Osteoblast (primary cell): Measurements from ENCODE around the gene HOXB1. TPM values are rescaled to one million over a fixed set of nuclear protein-coding genes. Genes with fewer than 3 reads are reported as not detected.

ENCODE experiments used
- DNase-seq: peaks from one replicate; pipeline ENCODE4 v3.0.0; 2011; ENCODE audit warnings: low spot score, mixed read lengths; ENCODE audit not compliant: insufficient read length; ENCODE audit errors: missing footprints
- H2AFZ ChIP-seq: 2 replicates; pipeline ENCODE4 v1.6.0; 2011; ENCODE audit warnings: mild to moderate bottlenecking, low read length
- H3K27ac ChIP-seq: 2 replicates; pipeline ENCODE4 v1.5.1; 2011; ENCODE audit warnings: mild to moderate bottlenecking, low read depth, low read length, moderate library complexity
- H3K27me3 ChIP-seq: 2 replicates; pipeline ENCODE4 v1.6.0; 2012; ENCODE audit warnings: mild to moderate bottlenecking, control low read depth, inconsistent platforms, low read length, moderate library complexity; ENCODE audit not compliant: insufficient read depth
- H3K36me3 ChIP-seq: 2 replicates; pipeline ENCODE4 v1.5.1; 2011; ENCODE audit warnings: mild to moderate bottlenecking, low read length, control low read depth, moderate library complexity; ENCODE audit not compliant: insufficient read depth
- H3K4me1 ChIP-seq: 2 replicates; pipeline ENCODE4 v1.5.1; 2011; ENCODE audit warnings: mild to moderate bottlenecking, low read length, control low read depth, moderate library complexity; ENCODE audit not compliant: insufficient read depth
- H3K4me2 ChIP-seq: 2 replicates; pipeline ENCODE4 v1.6.0; 2011; ENCODE audit warnings: mild to moderate bottlenecking, low read length; ENCODE audit not compliant: insufficient read depth
- H3K4me3 ChIP-seq: fragments of 200-600 bp; sonication (generic); 3 replicates; pipeline ENCODE4 v1.5.1; 2012; ENCODE audit warnings: mild to moderate bottlenecking, low read length, inconsistent platforms; ENCODE audit not compliant: insufficient read depth
- H3K79me2 ChIP-seq: 2 replicates; pipeline ENCODE4 v1.6.0; 2012; ENCODE audit warnings: mild to moderate bottlenecking, low read length, control low read depth, inconsistent platforms; ENCODE audit not compliant: insufficient read depth
- H3K9me3 ChIP-seq: 2 replicates; pipeline ENCODE4 v1.5.1; 2011; ENCODE audit warnings: low read depth, low read length, control low read depth
- H4K20me1 ChIP-seq: 2 replicates; pipeline ENCODE4 v1.6.0; 2012; ENCODE audit warnings: mild to moderate bottlenecking, low read length, control low read depth; ENCODE audit not compliant: insufficient read depth
- CTCF ChIP-seq: IDR thresholded peaks from 2 replicates; pipeline ENCODE4 v1.5.1; 2011; ENCODE audit warnings: mild to moderate bottlenecking, low read depth, low read length, moderate library complexity; ENCODE audit errors: extremely low read depth
- total RNA-seq: library from RNA; depleted of rRNA; stranded (reverse); fragments of >200 nt; gene quantifications from 2 replicates; pipeline ENCODE4 v1.2.3, GENCODE V29; 2012

HOXB1 gene
- total RNA-seq, 1 donor = not detected

GRCh38 chr17:48555258-48556228, 24.7 kb upstream of the HOXB1 start:
- no peak for TF ChIP-seq CTCF
- no peak for DNase-seq
- Histone ChIP-seq H3K27ac (no peak overlapping the region), H3K27me3 (peaks cover 86% of the 10 kb centered on the region), H4K20me1 (no peaks in the 10 kb centered on the region), H3K4me1 (no peaks in the 10 kb centered on the region), H2AFZ (no peak overlapping the region), H3K36me3 (no peaks in the 10 kb centered on the region), H3K4me2 (peak overlapping the region; percentile 48), H3K4me3 (no peak overlapping the region), H3K9me3 (no peaks in the 10 kb centered on the region), H3K79me2 (no peaks in the 10 kb centered on the region)

- H3K4me3 ChIP-seq = peak overlapping the region; percentile 28
- DNase-seq = no peak
- H4K20me1 ChIP-seq = no peaks in the 10 kb centered on the region
- no peaks in the 10 kb centered on the region for H3K4me1 ChIP-seq
- H2AFZ ChIP-seq = no peak overlapping the region
- H3K79me2 ChIP-seq = no peaks in the 10 kb centered on the region
- no peaks in the 10 kb centered on the region for H3K9me3 ChIP-seq
- H3K36me3 ChIP-seq = no peaks in the 10 kb centered on the region
- H3K27ac ChIP-seq = no peak overlapping the region
- H3K4me2 ChIP-seq = peak overlapping the region; percentile 48
- no peak for TF ChIP-seq CTCF
- H3K27me3 ChIP-seq = peaks cover 86% of the 10 kb centered on the region
These were observed 23.8 kb upstream of the HOXB1 start for GRCh38 chr17:48554412-48555257.

- no peak for TF ChIP-seq CTCF
- DNase-seq = no peak
- Histone ChIP-seq H3K9me3 (no peaks in the 10 kb centered on the region), H3K4me1 (no peaks in the 10 kb centered on the region), H3K4me2 (no peak overlapping the region), H3K27me3 (peaks cover 85% of the 10 kb centered on the region), H4K20me1 (no peaks in the 10 kb centered on the region), H2AFZ (no peak overlapping the region), H3K36me3 (no peaks in the 10 kb centered on the region), H3K4me3 (no peak overlapping the region), H3K27ac (no peak overlapping the region), H3K79me2 (no peaks in the 10 kb centered on the region)
These were observed 23.0 kb upstream of the HOXB1 start for GRCh38 chr17:48553826-48554225.

GRCh38 chr17:48553190-48553547, 22.4 kb upstream of the HOXB1 start:
- Histone ChIP-seq H3K4me2 (no peak overlapping the region), H3K4me3 (no peak overlapping the region), H3K4me1 (no peaks in the 10 kb centered on the region), H3K79me2 (no peaks in the 10 kb centered on the region), H3K9me3 (no peaks in the 10 kb centered on the region), H3K36me3 (no peaks in the 10 kb centered on the region), H3K27ac (no peak overlapping the region), H4K20me1 (no peaks in the 10 kb centered on the region), H3K27me3 (peaks cover 83% of the 10 kb centered on the region), H2AFZ (no peak overlapping the region)
- no peak for TF ChIP-seq CTCF
- DNase-seq = no peak
